Measurements from ENCODE around the gene URB2.

DNA sequence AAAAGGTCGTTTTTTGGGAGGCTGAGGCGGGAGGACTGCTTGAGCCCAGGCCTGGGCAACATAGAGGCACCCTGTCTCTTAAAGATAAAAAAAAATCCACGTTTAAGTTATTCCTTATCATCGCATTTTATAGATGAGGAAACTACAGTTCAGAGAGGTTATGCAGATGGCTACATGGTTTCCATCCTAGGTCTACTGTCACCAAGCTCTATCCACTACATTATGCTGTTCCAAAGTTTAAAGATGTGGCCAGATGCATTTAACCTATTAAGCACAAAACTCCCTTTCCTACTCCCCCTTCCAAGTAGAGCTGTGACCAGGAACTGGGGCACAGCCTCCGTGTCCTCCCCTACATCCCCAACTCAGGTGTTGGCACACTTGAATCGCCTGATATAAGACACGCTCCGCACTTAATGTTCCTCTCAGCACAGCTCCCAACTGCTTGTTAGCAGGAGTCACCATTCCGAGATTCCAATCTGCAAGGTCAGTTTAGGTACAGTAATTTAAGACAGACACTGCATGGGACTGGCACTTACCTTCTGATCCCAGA lies 1.5 kb upstream of the URB2 start:
- no peak for TF ChIP-seq POLR2A (IDR thresholded peaks at IDR 0.05)
- TF ChIP-seq, protein P1, sequence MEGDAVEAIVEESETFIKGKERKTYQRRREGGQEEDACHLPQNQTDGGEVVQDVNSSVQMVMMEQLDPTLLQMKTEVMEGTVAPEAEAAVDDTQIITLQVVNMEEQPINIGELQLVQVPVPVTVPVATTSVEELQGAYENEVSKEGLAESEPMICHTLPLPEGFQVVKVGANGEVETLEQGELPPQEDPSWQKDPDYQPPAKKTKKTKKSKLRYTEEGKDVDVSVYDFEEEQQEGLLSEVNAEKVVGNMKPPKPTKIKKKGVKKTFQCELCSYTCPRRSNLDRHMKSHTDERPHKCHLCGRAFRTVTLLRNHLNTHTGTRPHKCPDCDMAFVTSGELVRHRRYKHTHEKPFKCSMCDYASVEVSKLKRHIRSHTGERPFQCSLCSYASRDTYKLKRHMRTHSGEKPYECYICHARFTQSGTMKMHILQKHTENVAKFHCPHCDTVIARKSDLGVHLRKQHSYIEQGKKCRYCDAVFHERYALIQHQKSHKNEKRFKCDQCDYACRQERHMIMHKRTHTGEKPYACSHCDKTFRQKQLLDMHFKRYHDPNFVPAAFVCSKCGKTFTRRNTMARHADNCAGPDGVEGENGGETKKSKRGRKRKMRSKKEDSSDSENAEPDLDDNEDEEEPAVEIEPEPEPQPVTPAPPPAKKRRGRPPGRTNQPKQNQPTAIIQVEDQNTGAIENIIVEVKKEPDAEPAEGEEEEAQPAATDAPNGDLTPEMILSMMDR (IDR thresholded peaks at IDR 0.05 in 8 of 11, conservative IDR thresholded peaks at IDR 0.05 in 3 of 11): no peak
- no peak for TF ChIP-seq POLR2AphosphoS5 (IDR thresholded peaks at IDR 0.05)
